Activated naive CD4-positive, alpha-beta T cell treated with anti-CD3 and anti-CD28 coated beads for 36 hours (primary cell): ENCODE data around the gene SLC25A33. TPM values are rescaled to one million over a fixed set of nuclear protein-coding genes. Genes with fewer than 3 reads are reported as not detected.

Experiments used
- CTCF ChIA-PET: fragments of 350-600 bp; sonication (Branson Sonifier 250); formaldehyde crosslinking; loops from one replicate; lab custom pipeline; 2021; ENCODE audit warnings: antibody characterized with exemption; lab: Charles Lee
- DNase-seq: peaks from one replicate; pipeline ENCODE4 v3.0.0-alpha.2; 2020
- H3K27ac Mint-ChIP-seq: one replicate; pipeline ENCODE4 v1.8.0; 2021; ENCODE audit warnings: mild to moderate bottlenecking, mixed read lengths
- H3K27me3 Mint-ChIP-seq: one replicate; pipeline ENCODE4 v1.8.0; 2021; ENCODE audit warnings: low read depth, mixed read lengths
- H3K36me3 Mint-ChIP-seq: one replicate; pipeline ENCODE4 v1.8.0; 2021; ENCODE audit warnings: low read depth, mixed read lengths
- H3K4me1 Mint-ChIP-seq: one replicate; pipeline ENCODE4 v1.8.0; 2021; ENCODE audit warnings: low read depth, mixed read lengths
- H3K4me3 Mint-ChIP-seq: one replicate; pipeline ENCODE4 v1.8.0; 2021; ENCODE audit warnings: mild to moderate bottlenecking, moderate library complexity, mixed read lengths
- H3K9me3 Mint-ChIP-seq: one replicate; pipeline ENCODE4 v1.8.0; 2021; ENCODE audit warnings: mixed read lengths
- intact Hi-C: fragments of 100-400 bp; cut with micrococcal nuclease; formaldehyde crosslinking; loops from one replicate; pipeline ENCODE4 v1.15.1; 2023
- total RNA-seq, 2 experiments: library from RNA; stranded (reverse); gene quantifications; one replicate each; pipeline ENCODE4 v1.2.3, GENCODE V29; 2021

The SLC25A33 gene
- total RNA-seq, 2 experiments from 2014 or later = 4.7 to 5.2 TPM

- Mint-ChIP-seq H3K27me3 (no peaks in the 10 kb centered on the region), H3K9me3 (no peaks in the 10 kb centered on the region), H3K27ac (no peak overlapping the region), H3K4me3 (no peak overlapping the region), H3K36me3 (peaks cover 22% of the 10 kb centered on the region), H3K4me1 (no peaks in the 10 kb centered on the region)
- no peak for DNase-seq
- CTCF ChIA-PET = interaction anchor here (0.7 to 3.9 kb wide), 4 partner anchors 11 to 109 kb away, joined by 3 to 25 read pairs (median 8); no protein-coding TSS in a partner anchor
- intact Hi-C loops = loop anchor here (1.0 kb wide), 1 partner anchor 78 kb away; no protein-coding TSS in a partner anchor
Observed at GRCh38 chr1:9573723-9574122, 34.5 kb downstream of the SLC25A33 start.

GRCh38 chr1:9575486-9575885 lies 36.2 kb downstream of the SLC25A33 start:
- no peak overlapping the region for H3K4me3 Mint-ChIP-seq
- H3K27ac Mint-ChIP-seq = no peak overlapping the region
- H3K9me3 Mint-ChIP-seq = no peaks in the 10 kb centered on the region
- no peak for DNase-seq
- CTCF ChIA-PET = no interaction called here
- H3K4me1 Mint-ChIP-seq = no peaks in the 10 kb centered on the region
- H3K36me3 Mint-ChIP-seq = peaks cover 24% of the 10 kb centered on the region
- intact Hi-C loops = no loop called here
- H3K27me3 Mint-ChIP-seq = no peaks in the 10 kb centered on the region

- no peaks in the 10 kb centered on the region for H3K27me3 Mint-ChIP-seq
- CTCF ChIA-PET = no interaction called here
- no peaks in the 10 kb centered on the region for H3K9me3 Mint-ChIP-seq
- H3K4me3 Mint-ChIP-seq = no peak overlapping the region
- peaks cover 23% of the 10 kb centered on the region for H3K36me3 Mint-ChIP-seq
- no peak overlapping the region for H3K27ac Mint-ChIP-seq
- DNase-seq = no peak
- H3K4me1 Mint-ChIP-seq = no peaks in the 10 kb centered on the region
- intact Hi-C loops = no loop called here
Observed at GRCh38 chr1:9576903-9577302, 37.6 kb downstream of the SLC25A33 start.

- Mint-ChIP-seq H3K36me3 (peaks cover 27% of the 10 kb centered on the region), H3K27ac (no peak overlapping the region), H3K4me1 (no peaks in the 10 kb centered on the region), H3K27me3 (no peaks in the 10 kb centered on the region), H3K9me3 (no peaks in the 10 kb centered on the region), H3K4me3 (no peak overlapping the region)
- intact Hi-C loops = no loop called here
- no peak for DNase-seq
- CTCF ChIA-PET = no interaction called here
Observed at GRCh38 chr1:9577423-9577822, 38.2 kb downstream of the SLC25A33 start.

- H3K27me3 Mint-ChIP-seq = no peaks in the 10 kb centered on the region
- H3K9me3 Mint-ChIP-seq = no peaks in the 10 kb centered on the region
- H3K4me1 Mint-ChIP-seq = no peaks in the 10 kb centered on the region
- H3K36me3 Mint-ChIP-seq = peaks cover 21% of the 10 kb centered on the region
- intact Hi-C loops = no loop called here
- H3K27ac Mint-ChIP-seq = no peak overlapping the region
- no peak overlapping the region for H3K4me3 Mint-ChIP-seq
- CTCF ChIA-PET = interaction anchor here (0.6 to 1.0 kb wide), 3 partner anchors 15 to 314 kb away, joined by 3 to 5 read pairs (median 3); no protein-coding TSS in a partner anchor
- DNase-seq = no peak
Observed at GRCh38 chr1:9580942-9581341, 41.7 kb downstream of the SLC25A33 start.

- Mint-ChIP-seq H3K4me3 (no peak overlapping the region), H3K9me3 (no peaks in the 10 kb centered on the region), H3K4me1 (peaks cover 18% of the 10 kb centered on the region), H3K27ac (no peak overlapping the region), H3K27me3 (no peaks in the 10 kb centered on the region), H3K36me3 (peaks cover 14% of the 10 kb centered on the region)
- DNase-seq = no peak
- intact Hi-C loops = loop anchor here (5.0 kb wide), 2 partner anchors 49 to 326 kb away; partner anchors contain the start of genes CTNNBIP1 and SLC25A33
- CTCF ChIA-PET = interaction anchor here (0.6 to 1.2 kb wide), 3 partner anchors 40 to 366 kb away, joined by 3 to 5 read pairs (median 3); no protein-coding TSS in a partner anchor
Observed at GRCh38 chr1:9586147-9586766, 47.0 kb downstream of the SLC25A33 start.

- no peaks in the 10 kb centered on the region for H3K9me3 Mint-ChIP-seq
- H3K36me3 Mint-ChIP-seq = peaks cover 2% of the 10 kb centered on the region
- no peak within 1 kb of the TSS for H3K27ac Mint-ChIP-seq
- CTCF ChIA-PET = interaction anchor here (0.6 to 1.2 kb wide), 7 partner anchors 9 to 322 kb away, joined by 3 to 4 read pairs (median 4); partner anchors contain the start of gene CTNNBIP1
- intact Hi-C loops = loop anchor here (1.0 to 5.0 kb wide), 8 partner anchors 51 to 324 kb away; partner anchors contain the start of genes CTNNBIP1 and SLC25A33
- H3K4me1 Mint-ChIP-seq = peaks cover 38% of the 10 kb centered on the region
- H3K4me3 Mint-ChIP-seq = peak within 1 kb of the TSS; percentile 78
- DNase-seq = peak; percentile 92
- H3K27me3 Mint-ChIP-seq = no peaks in the 10 kb centered on the region
Observed at GRCh38 chr1:9588551-9589143, 49.4 kb downstream of the SLC25A33 start, which contains the start of gene TMEM201. Gene TMEM201 (plus strand): TSS chr1:9588911. CDS start chr1:9588931, 20 bp downstream.

GRCh38 chr1:9589144-9589718 lies 50.0 kb downstream of the SLC25A33 start:
- Mint-ChIP-seq H3K4me3 (peak overlapping the region; percentile 78), H3K27me3 (no peaks in the 10 kb centered on the region), H3K27ac (no peak overlapping the region), H3K9me3 (no peaks in the 10 kb centered on the region), H3K4me1 (peaks cover 39% of the 10 kb centered on the region), H3K36me3 (peaks cover 2% of the 10 kb centered on the region)
- DNase-seq = peak; percentile 51
- intact Hi-C loops = loop anchor here (1.0 to 5.0 kb wide), 5 partner anchors 52 to 323 kb away; partner anchors contain the start of genes CTNNBIP1 and SLC25A33
- CTCF ChIA-PET = interaction anchor here (0.8 to 1.3 kb wide), 5 partner anchors 9 to 321 kb away, joined by 3 to 7 read pairs (median 3); partner anchors contain the start of gene CTNNBIP1

- no peak overlapping the region for H3K27ac Mint-ChIP-seq
- CTCF ChIA-PET = interaction anchor here (0.6 to 1.3 kb wide), 7 partner anchors 8 to 325 kb away, joined by 3 to 7 read pairs (median 3); partner anchors contain the start of gene CTNNBIP1
- no peaks in the 10 kb centered on the region for H3K27me3 Mint-ChIP-seq
- H3K9me3 Mint-ChIP-seq = no peaks in the 10 kb centered on the region
- H3K4me3 Mint-ChIP-seq = peak overlapping the region; percentile 78
- peak; percentile 18 for DNase-seq
- H3K36me3 Mint-ChIP-seq = peaks cover 2% of the 10 kb centered on the region
- intact Hi-C loops = loop anchor here (1.0 to 5.0 kb wide), 5 partner anchors 52 to 323 kb away; partner anchors contain the start of genes CTNNBIP1 and SLC25A33
- peaks cover 39% of the 10 kb centered on the region for H3K4me1 Mint-ChIP-seq
Observed at GRCh38 chr1:9589719-9590157, 50.5 kb downstream of the SLC25A33 start.

- DNase-seq = no peak
- peaks cover 39% of the 10 kb centered on the region for H3K4me1 Mint-ChIP-seq
- CTCF ChIA-PET = interaction anchor here (0.6 to 1.3 kb wide), 7 partner anchors 8 to 325 kb away, joined by 3 to 7 read pairs (median 3); partner anchors contain the start of gene CTNNBIP1
- no peaks in the 10 kb centered on the region for H3K27me3 Mint-ChIP-seq
- peak overlapping the region; percentile 78 for H3K4me3 Mint-ChIP-seq
- no peaks in the 10 kb centered on the region for H3K9me3 Mint-ChIP-seq
- peaks cover 2% of the 10 kb centered on the region for H3K36me3 Mint-ChIP-seq
- intact Hi-C loops = no loop called here
- H3K27ac Mint-ChIP-seq = no peak overlapping the region
Observed at GRCh38 chr1:9590201-9590600, 50.9 kb downstream of the SLC25A33 start.

GRCh38 chr1:9590945-9591668 lies 51.8 kb downstream of the SLC25A33 start:
- no peak for DNase-seq
- no peak overlapping the region for H3K4me3 Mint-ChIP-seq
- H3K27me3 Mint-ChIP-seq = no peaks in the 10 kb centered on the region
- H3K9me3 Mint-ChIP-seq = no peaks in the 10 kb centered on the region
- H3K4me1 Mint-ChIP-seq = peaks cover 39% of the 10 kb centered on the region
- peaks cover 2% of the 10 kb centered on the region for H3K36me3 Mint-ChIP-seq
- intact Hi-C loops = no loop called here
- no peak overlapping the region for H3K27ac Mint-ChIP-seq
- CTCF ChIA-PET = interaction anchor here (0.9 kb wide), 1 partner anchor 24 kb away, joined by 4 read pairs; no protein-coding TSS in a partner anchor
